HepG2 (cell line): ENCODE measurements around the gene CTAGE6.
"Not testable (repeated sequence)": the region's sequence is repeated elsewhere in the genome, so short reads cannot be mapped to it uniquely, and the experiment has no call there.

Experiments
- CTCF ChIP-seq: sonication (generic); formaldehyde crosslinking; IDR thresholded peaks from 2 replicates; pipeline ENCODE4 v1.5.0; 2020; ENCODE audit warnings: mild to moderate bottlenecking, missing genetic modification reagents, moderate library complexity
- GABPA ChIP-seq, 2 experiments: IDR thresholded peaks; 2 replicates each; pipeline ENCODE4 v1.6.1; 2011 to 2016; ENCODE audit warnings: low read depth in 2 of 2, low read length in 1 of 2, missing biosample characterization in 1 of 2, missing genetic modification characterization in 1 of 2
- ZNF138 ChIP-seq: sonication (generic); formaldehyde crosslinking; IDR thresholded peaks from 2 replicates; pipeline ENCODE4 v1.5.0; 2020; ENCODE audit warnings: mild to moderate bottlenecking, low read depth, missing genetic modification reagents
- ZNF782 ChIP-seq: sonication (generic); formaldehyde crosslinking; IDR thresholded peaks from 2 replicates; pipeline ENCODE4 v1.4.0; 2020; ENCODE audit warnings: missing genetic modification reagents, mild to moderate bottlenecking, borderline replicate concordance

GRCh38 chr7:143745340-143745739, 12.2 kb downstream of the CTAGE6 start:
- TF ChIP-seq ZNF138 (CRISPR knock-in tag); CTCF (CRISPR knock-in tag); GABPA (IDR thresholded peaks at IDR 0.05; ENCODE audit: low read depth, low read length); GABPA (CRISPR knock-in tag; IDR thresholded peaks at IDR 0.05; ENCODE audit: low read depth); ZNF782 (CRISPR knock-in tag): not testable (repeated sequence)
